HG03432 (cell line): ENCODE measurements around the gene C1orf105.
A peak's percentile ranks its signal among the peaks of the same experiment; 100 is the strongest.

Experiments
- ATAC-seq: cut with Tn5 transposase; IDR thresholded peaks from one replicate; pipeline ENCODE4 v1.9.1; 2021; ENCODE audit warnings: mild to moderate bottlenecking, moderate library complexity; ENCODE audit not compliant: unreplicated experiment

C1orf105 gene

DNA sequence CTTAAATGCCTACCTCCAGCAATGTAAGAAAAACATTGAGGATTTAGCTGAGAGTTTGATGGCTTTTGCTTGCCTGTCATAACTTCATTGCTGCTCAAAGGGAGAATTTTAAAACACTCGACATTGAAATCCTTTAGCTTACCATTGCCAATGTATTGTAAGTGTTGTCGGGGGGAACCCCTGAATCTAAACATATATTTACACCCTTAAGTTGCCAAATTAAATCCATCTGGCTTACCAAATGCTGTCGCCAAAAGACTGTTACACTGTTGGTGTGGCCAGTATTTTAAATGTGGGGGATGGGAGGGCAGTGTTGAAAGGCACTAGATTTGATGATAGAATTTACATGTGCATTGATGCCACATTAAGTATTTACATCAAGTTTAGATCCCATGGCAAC lies 24.9 kb upstream of the C1orf105 start:
- ATAC-seq, result no peak

DNA sequence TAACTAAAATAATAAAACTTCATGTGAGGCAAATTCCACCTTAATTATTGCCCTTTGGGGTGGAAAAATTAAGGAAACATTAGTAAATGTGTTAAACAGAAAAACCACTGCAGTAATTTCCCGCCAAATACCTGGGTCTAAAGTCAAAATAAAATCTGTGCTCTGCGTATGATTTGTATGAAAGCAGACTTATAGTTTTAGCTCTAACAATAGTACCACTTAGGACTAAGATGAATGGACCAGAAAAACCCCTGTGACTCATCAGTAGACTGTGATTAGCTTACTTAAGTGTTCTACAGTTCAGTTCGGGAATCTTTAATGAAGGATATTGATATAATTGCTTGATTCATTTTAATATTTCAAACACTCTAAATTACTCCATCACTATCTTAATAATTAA lies 23.3 kb upstream of the C1orf105 start:
- peak; percentile 46 for ATAC-seq

DNA sequence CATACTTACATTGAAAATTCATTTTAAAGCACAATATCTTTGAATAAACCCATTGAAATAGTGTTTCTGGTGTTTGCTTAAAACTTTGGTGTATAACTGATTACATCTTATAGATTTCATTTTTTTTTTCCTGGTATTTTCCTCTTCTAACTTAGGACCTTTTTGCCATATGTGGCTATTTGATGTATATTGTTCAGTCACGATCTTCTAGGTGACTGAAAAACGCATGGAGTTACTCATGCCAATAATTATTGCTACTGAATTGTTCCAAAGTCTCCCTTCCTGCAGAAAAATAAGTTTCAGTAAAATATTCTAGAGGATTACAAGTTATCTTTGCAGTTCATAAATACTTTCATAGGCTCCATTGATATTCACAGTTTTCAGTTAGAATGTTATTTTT lies 22.9 kb upstream of the C1orf105 start:
- ATAC-seq, result no peak

DNA sequence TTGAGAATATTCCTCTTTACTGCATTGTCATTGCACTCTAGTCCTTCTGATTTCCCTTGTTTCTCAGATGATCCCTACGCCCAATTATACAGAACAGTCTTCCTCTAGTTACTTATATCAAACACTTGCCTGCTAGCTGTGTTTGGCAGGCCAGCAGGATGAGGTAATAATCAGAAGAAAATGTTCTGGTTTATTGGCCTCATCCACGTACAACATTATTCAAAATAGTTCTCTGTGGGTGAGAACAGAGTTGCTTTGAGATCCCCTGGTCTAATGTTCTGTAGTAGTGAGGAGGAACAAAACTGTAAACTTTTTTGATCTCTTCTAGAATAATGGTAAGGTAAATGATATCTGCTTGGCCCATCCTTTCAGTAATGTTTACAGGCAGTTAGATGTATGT lies 22.3 kb upstream of the C1orf105 start:
- ATAC-seq, result no peak

DNA sequence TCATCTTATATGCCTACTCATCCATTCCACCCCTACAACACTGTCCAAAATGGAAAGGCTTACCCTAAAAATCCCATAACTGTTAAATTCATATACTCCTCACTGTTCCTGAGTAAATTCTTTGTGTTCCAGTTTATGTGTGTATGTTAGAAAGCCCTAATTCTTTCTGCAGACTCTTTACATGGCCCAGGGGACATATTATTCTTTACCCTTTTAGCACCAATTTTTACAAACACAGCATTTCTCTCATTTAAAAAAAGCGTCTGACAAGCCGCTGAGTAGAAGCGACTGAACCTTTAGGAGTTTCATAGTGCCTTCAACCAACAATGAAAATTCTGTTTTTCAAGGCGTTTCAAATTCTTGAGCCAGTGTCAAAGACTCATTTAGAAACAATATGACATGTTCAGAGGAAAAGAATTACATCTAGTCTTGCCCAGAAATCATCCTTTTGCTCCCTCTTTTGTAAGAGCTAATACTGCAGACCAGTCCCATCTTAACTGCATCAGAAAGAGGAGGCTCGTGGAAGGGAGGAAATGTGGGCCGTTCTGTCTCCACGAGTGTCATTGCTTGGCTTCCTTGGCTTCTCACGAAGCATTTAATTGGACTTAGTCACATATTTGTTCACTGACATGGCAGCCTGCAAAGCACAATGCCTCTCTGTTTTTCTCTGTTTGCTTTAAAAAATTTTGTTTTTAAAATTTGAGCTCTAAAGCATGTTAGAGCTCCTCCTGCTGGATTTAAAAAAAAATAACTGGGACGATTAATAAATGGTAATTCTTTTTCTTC lies 21.3 kb upstream of the C1orf105 start:
- ATAC-seq, result no peak

DNA sequence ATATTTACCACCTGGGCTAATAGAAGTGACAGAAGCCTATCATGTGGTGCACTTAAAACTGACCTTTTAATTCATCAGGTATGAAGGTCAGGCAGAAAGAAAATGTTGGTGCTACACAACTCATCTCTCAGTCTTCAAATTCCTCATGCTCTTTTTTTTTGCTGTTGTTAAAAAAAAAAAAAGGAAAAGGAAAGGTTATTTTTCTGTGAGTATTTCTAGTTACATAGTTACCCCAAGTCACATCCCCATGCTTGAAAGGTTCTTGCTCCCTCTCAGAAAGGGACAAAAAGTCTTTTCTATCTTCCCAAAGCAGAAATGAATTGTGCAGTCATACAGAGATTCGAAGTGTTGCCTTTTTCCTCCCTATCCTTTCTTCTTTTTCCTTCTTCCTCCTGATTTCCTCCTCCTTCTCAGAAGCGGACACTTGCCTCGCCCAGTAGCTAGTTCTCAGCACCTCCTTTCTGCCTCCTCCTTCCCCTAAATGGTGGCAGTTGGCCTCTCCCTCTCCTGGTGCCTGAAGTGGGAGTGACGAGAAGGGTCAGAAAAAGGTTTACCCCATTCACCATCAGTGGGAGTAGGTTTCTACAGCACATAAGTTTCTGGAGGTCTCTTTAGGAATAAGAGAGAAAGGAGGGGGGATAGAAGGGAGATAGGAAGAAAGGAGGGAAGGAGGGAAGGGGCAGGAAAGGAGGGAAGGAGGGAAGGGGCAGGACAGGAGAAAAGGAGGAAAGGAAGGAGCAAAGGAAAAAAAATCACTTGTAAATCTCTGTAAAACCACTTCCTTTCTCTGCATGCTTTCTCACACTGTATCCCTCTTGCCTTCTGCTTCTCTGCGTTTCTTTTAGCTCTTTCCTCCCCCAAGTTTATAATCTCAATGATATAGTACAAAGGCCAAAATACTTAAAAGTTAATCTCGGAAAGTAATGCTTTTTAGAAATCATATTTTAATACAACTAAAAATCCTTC lies 20.4 kb upstream of the C1orf105 start:
- ATAC-seq, result no peak

DNA sequence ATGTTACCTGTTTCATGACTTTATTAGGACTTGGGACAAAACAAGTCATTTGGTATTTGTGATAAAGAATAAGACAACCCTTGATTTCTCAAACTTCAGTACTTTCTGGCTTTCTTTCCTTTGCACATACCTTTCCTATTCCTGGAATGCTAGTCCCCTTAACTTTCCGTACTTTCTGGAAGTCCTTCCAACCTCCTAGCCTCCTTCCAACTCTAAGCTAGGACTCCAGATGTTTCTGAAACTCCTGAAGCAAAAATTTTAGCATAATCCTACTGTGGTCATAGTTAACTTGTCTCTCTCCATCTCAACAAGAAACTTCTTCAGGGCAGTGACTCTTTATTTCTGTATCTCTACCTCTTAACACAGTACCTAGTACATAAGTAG lies 19.8 kb upstream of the C1orf105 start:
- no peak for ATAC-seq

DNA sequence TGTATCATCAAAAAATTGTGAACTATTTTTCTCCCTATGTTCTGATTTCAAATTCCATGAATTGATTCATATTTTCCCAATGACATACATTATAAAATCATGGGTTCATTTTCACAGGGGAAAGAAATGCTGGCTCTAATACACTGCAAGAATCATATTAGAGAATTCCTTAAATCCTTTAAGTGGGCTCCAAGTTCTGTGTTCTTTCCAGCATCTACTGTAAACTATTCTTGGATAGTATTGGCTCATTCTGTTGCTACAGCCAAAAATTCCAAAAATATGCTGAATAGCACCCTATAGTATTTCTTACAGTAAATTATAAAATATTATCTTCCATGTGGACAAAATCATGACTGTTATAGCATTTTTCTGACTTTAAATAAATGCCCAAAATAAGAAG lies 19.0 kb upstream of the C1orf105 start:
- no peak for ATAC-seq

DNA sequence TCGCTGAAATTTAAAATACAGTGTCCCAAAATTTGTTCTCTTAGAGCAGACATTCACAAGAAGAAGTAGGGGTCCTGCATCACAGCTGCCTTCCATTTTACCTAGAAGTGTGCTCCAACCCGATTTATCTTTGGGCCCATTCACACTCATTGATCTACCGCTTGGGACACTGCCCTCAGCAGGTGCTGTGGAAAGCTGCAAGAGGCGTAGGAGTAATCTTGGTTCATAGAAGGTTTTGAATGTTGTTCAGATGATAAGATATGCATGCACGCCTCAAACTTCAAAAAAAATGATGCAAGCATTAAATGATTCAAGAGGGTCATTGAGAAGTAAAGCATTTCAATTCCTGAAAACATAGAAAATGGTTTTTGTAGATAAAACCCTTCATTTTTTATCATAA lies 18.6 kb upstream of the C1orf105 start:
- ATAC-seq, result no peak

DNA sequence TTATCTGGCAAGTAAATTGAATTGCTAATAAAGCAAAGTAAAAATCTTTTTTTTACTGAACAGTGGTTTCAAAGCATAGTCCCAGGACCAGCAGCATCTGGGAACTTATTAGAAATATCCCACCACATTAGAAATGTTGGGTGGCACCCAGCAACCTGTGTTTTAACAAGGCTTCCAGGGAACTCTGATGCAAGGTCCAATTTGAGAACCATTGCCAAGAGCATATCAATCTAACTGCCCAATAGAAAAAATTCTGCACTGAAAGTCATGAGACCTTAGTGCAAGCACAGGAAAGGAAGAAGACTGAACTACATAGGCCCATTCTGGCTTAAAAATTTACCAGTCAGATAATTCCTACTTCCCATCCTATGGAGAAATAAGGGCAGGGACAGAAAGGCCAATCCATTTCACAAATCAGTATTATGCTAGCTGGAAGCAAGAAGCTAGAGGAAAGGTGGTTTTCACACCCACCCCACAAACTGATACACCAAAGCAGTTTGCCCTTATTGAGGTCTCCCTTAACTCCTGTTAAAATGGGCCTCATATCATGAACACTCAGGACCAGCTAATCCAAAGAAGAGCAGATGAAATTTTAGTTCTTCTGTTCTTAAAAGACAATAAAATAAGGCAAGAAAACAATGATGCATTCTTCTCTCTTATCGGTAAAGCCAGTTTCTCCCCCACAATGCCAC lies 17.5 kb upstream of the C1orf105 start:
- no peak for ATAC-seq

DNA sequence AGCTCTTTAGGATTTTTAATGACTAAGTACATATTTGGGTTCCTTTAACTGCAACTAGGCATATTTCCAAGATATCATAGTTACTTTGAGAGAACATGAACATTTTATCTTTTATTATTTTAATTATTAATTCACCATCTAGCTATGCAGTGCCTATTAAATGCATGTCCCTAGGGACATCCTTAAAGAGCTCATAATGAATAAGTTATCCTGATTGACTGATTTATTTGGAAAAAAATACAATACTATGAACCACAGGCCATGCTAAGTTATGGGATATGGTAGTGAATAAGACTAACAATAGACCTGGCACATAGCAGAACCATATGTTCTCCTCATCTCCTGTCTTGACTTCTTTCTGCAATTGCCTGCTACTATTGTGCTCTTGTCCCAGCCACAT lies 16.4 kb upstream of the C1orf105 start:
- ATAC-seq, result no peak

DNA sequence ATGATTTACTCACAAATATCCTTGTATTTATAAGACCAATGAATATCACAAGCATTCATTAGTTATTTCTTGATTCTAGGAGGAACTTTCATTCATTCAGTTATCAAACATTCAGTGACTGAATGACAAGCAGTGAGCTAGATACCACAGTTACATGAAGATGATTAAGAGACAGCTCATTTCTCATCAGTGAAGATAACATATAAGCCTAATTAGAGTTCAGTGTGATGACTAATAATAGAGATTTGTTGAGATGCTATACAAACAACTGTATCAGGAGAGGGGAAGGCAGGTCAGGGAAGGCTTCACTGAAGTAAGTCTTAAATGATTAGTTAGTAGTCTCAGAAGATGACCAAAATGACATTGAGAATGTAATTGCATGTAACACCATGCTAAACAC lies 14.6 kb upstream of the C1orf105 start:
- ATAC-seq, result no peak

DNA sequence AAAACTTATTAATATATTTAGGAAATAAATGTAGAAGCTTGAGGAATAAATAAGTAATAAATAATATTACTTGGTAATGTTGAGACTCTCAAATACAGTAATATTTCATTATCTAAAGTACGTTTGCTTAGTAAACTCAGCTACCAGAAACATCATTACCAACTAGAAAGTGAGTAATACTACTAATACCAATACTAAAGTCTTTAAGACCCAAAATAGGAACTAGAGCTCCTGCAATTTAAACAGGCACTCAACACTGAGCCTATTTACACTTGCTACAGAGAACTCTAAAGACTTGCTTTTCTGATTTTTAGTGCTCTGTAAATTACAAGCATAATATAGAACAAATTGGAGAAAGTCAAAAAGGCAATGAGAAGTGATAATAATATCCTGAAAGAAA lies 13.5 kb upstream of the C1orf105 start:
- no peak for ATAC-seq

DNA sequence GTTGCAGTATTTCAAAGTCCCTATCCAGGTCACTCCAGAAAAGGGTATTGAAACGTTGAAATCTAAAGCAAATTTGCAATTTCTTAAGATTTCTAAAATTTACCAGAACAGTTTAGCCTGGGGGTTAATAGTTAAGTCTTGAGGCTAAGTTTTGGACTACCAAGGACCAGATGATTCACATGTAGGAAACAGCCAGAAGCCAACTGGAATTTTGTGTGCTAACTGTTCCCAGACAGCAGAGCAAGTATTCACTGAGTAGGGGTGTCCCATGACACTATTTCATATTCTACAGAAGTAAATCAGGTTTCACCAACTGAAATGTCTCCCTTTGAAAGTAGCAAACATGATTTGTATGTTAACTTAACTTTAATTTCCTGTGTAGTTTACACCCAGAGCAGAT lies 11.5 kb upstream of the C1orf105 start:
- no peak for ATAC-seq

DNA sequence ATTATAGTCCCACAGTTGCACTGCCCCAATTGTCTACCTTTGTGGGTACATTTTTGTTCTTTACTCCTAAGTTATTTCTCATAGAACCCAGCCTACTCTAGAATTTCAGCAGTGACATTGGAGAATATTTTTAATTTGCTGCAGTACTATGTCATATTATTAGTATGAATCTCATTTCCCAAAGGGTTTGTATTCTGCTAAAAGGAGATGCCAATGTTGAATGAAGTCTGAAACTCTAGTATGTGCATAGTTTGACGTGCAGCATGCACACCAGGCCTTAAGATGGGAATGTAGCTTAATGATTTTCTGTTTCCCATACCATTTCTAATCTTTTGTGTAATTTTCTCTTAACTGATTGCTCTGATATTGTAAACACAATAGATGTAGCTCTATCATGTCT lies 10.5 kb upstream of the C1orf105 start:
- ATAC-seq, result no peak

DNA sequence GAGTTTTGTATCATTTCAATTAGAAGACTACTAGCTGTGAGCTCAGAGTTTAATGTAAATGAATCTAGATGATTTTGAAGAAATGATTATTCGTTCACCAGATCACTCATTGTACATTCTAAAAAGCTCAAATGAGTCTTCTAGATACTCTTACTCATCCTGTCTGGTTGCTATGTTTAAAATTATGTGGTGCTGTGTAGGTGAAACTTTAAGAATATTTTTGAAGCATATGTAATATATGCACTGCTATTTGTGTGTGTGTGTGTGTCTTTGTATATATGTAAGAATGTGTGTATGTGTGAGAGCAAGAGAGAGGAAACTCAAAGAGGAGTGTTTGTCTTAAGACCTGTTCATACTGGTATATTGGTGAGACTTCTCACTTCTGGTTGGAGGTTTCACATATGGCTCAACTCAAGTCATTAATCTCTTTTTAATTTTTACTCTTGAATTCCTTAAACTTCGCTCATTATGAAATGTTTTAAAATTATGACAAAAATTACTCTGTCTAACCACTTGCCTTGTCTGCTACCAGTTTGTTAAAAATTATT lies 8.6 kb upstream of the C1orf105 start:
- no peak for ATAC-seq

DNA sequence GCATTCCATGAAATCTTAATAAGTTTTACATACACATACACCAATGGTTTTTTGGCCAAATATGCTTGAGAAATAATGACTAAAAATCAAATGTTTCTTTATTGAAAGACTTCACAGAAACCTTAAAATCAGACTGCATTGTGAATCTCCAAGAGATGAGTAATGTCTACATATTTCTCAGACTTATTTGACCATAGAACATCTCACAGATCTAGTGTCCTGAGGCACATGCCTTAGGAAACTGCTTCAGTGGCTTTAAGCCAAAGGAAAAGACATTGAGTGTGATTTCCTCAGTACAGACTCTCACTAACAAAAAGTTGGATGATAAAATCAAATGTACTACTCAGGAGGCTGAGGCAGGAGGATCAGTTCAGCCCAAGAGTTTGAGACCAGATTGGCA lies 6.2 kb upstream of the C1orf105 start:
- ATAC-seq, result no peak

DNA sequence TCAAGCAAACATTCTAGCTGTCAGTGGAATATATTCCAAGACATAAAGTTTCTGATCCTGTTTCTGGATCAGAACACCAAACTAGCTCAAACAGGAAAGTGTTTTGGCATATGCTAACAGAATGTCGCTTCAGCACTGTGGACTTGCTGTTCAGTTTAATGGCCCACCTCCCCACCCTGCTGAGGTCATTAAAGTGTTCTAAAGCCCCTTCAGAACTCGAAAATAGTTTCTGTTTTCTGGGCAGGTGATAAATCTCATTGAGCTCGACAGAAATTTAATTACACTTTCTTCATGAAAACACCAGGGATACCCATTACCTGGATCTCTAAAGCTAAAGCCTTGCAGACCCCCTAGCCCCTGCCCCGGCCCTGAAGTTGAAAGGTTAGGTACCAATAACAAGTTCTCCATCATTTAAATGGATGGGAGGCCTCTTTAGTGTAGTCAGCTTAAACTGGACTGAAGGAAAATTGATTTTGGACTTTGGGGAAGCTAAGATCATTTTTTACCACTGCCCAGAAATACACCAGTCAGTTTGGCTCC lies 3.9 kb upstream of the C1orf105 start:
- no peak for ATAC-seq

DNA sequence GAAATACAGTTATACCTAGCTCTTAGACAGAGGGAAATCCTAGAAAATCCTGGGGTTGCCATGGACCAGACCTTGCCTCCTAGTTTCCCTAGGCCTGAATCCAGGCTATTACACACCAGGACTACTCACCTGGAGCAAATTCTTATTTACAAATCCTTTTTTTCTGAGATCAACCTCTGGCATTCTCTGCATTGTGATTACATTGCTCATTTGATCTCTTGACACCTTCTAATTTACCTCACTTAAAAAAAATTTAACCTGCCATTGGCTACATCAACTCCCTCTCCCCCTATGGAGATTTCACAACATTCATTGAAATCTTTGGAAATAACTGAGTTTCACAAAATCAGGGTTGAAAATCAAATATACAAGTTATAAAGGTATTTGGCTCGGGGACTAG lies 2.9 kb upstream of the C1orf105 start:
- ATAC-seq, result no peak

DNA sequence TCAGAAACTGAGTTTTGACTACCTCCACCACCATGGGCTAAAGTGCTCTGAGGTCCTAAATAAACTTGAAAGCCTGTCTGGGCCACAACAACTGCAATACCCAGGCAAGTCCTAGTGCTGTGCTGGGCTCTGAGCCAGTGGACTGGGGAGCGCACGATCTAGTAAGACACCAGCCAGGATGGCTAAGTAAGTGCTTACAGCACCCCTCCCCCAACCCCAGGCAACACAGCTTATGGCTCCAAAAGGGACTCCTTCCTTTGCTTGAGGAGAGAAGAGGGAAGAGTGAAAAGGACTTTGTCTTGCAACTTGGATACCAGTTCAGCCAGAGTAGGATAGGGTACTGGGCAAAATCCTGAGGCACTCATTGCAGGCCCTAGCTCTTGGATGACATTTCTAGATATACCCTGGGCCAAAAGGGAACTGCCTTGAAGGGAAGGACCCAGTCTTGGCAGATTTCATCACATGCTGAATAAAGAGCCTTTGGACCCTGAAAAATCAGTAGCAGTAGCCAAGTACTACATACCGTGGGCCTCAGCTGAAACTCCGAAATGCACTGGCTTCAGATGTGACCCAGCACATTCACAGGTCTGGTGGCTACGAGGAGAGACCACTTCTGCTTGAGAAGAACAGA lies 1.6 kb downstream of the C1orf105 start:
- ATAC-seq, result no peak

DNA sequence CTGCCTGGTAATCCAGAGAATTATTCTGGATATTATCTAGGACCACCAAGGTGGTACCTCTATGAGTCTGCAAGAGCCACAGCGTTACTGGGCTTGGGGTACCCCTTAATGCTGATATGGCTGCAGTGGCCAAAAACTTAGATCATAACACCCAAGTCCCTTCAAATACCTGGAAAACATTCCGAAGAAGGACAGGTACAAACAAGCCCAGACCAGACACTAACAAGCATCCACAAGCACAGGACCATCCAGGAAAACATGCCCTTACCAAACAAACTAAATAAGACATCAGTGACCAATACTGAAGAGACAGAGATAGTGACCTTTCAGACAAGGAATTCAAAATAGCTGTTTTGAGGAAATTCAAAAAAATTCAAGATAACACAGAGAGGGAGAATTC lies 2.9 kb downstream of the C1orf105 start:
- ATAC-seq, result no peak
